GM19463 (cell line): ENCODE data around the gene ABHD18.
"Not testable (repeated sequence)": the region's sequence is repeated elsewhere in the genome, so short reads cannot be mapped to it uniquely, and the experiment has no call there.

Experiments used
- ATAC-seq: cut with Tn5 transposase; IDR thresholded peaks from one replicate; pipeline ENCODE4 v1.9.1; 2021; ENCODE audit warnings: mild to moderate bottlenecking, moderate library complexity; ENCODE audit not compliant: unreplicated experiment

The ABHD18 gene

GRCh38 chr4:127988638-127989037, 23.4 kb downstream of the ABHD18 start:
- no peak for ATAC-seq

- no peak for ATAC-seq
Observed at GRCh38 chr4:127993151-127993550, 27.9 kb downstream of the ABHD18 start.

GRCh38 chr4:127995776-127996175, 30.6 kb downstream of the ABHD18 start:
- ATAC-seq = no peak

GRCh38 chr4:127996521-127996920, 31.3 kb downstream of the ABHD18 start:
- ATAC-seq = not testable (repeated sequence)

- peak; percentile 99 for ATAC-seq
Observed at GRCh38 chr4:127997534-127998388, 32.6 kb downstream of the ABHD18 start.

GRCh38 chr4:128006592-128006991, 41.4 kb downstream of the ABHD18 start:
- no peak for ATAC-seq

- no peak for ATAC-seq
Observed at GRCh38 chr4:128009428-128009827, 44.2 kb downstream of the ABHD18 start.

- ATAC-seq = no peak
Observed at GRCh38 chr4:128025319-128025718, 60.1 kb downstream of the ABHD18 start.

GRCh38 chr4:128029907-128030306, 64.7 kb downstream of the ABHD18 start:
- ATAC-seq = no peak

- no peak for ATAC-seq
Observed at GRCh38 chr4:128031756-128032384, 66.7 kb downstream of the ABHD18 start.

GRCh38 chr4:128039568-128039967, 74.4 kb downstream of the ABHD18 start:
- no peak for ATAC-seq

GRCh38 chr4:128047019-128047418, 81.8 kb downstream of the ABHD18 start:
- not testable (repeated sequence) for ATAC-seq

- not testable (repeated sequence) for ATAC-seq
Observed at GRCh38 chr4:128047514-128047913, 82.3 kb downstream of the ABHD18 start.

- not testable (repeated sequence) for ATAC-seq
Observed at GRCh38 chr4:128051229-128051628, 86.0 kb downstream of the ABHD18 start.

- ATAC-seq = not testable (repeated sequence)
Observed at GRCh38 chr4:128054907-128055306, 89.7 kb downstream of the ABHD18 start.

GRCh38 chr4:128055441-128056206, 90.4 kb downstream of the ABHD18 start:
- ATAC-seq = not testable (repeated sequence)

GRCh38 chr4:128056396-128056795, 91.2 kb downstream of the ABHD18 start:
- ATAC-seq = no peak

GRCh38 chr4:128060121-128060698, 95.0 kb downstream of the ABHD18 start:
- ATAC-seq = no peak

- peak; percentile 81 for ATAC-seq
Observed at GRCh38 chr4:128060699-128061565, 95.7 kb downstream of the ABHD18 start, which contains the start of gene LARP1B. LARP1B (plus strand) TSS chr4:128061312; CDS start chr4:128074952, 13,640 bp downstream.
